WTC11 (cell line): ENCODE data around the gene CYP2F1. TPM values are rescaled to one million over a fixed set of nuclear protein-coding genes. Genes with fewer than 3 reads are reported as not detected.
"Not testable (repeated sequence)": the region's sequence is repeated elsewhere in the genome, so short reads cannot be mapped to it uniquely, and the experiment has no call there.

Experiments
- ATAC-seq: fragments of 200-7000 bp; cut with Tn5 transposase; 2 replicates; pipeline ENCODE4 v1.10.0; 2021; ENCODE audit warnings: mild to moderate bottlenecking, moderate library complexity
- CTCF ChIA-PET: fragments of 300-600 bp; sonication (Branson Sonifier 250); formaldehyde crosslinking; loops from one replicate; lab custom pipeline; 2021; ENCODE audit warnings: antibody characterized with exemption; lab: Charles Lee
- POLR2A ChIA-PET: fragments of 350-600 bp; sonication (Branson Sonifier 250); formaldehyde crosslinking; loops from one replicate; lab custom pipeline; 2021; ENCODE audit warnings: antibody characterized with exemption; lab: Charles Lee
- DNase-seq: peaks from one replicate; pipeline ENCODE4 v3.0.0; 2021; ENCODE audit warnings: low spot score
- H3K27ac Mint-ChIP-seq: 2 replicates; pipeline ENCODE4 v1.8.0; 2021; ENCODE audit warnings: mixed read lengths
- H3K27me3 Mint-ChIP-seq: 2 replicates; pipeline ENCODE4 v1.8.0; 2021; ENCODE audit warnings: low read depth, mild to moderate bottlenecking, moderate library complexity, mixed read lengths
- H3K36me3 Mint-ChIP-seq: 2 replicates; pipeline ENCODE4 v1.8.0; 2021; ENCODE audit warnings: mixed read lengths
- H3K4me1 Mint-ChIP-seq: 2 replicates; pipeline ENCODE4 v1.8.0; 2022; ENCODE audit warnings: mixed read lengths
- H3K4me3 Mint-ChIP-seq: 2 replicates; pipeline ENCODE4 v1.8.0; 2021; ENCODE audit warnings: mild to moderate bottlenecking, moderate library complexity, mixed read lengths
- H3K9me3 Mint-ChIP-seq: 2 replicates; pipeline ENCODE4 v1.8.0; 2021; ENCODE audit warnings: mixed read lengths
- GRHL2 ChIP-seq: fragments of 250-450 bp; sonication (Bioruptor Pico); IDR thresholded peaks from 2 replicates; pipeline ENCODE4 v1.8.0; 2022; ENCODE audit warnings: mild to moderate bottlenecking, moderate library complexity; ENCODE audit not compliant: insufficient replicate concordance, severe bottlenecking
- GTF2I ChIP-seq: fragments of 250-450 bp; sonication (Bioruptor Pico); conservative IDR thresholded peaks from 2 replicates; pipeline ENCODE4 v1.4.0; 2021; ENCODE audit warnings: mild to moderate bottlenecking
- IRF2 ChIP-seq: sonication (generic); formaldehyde crosslinking; IDR thresholded peaks from 2 replicates; pipeline ENCODE4 v1.8.0; 2022; ENCODE audit warnings: low read depth, missing genetic modification reagents, borderline replicate concordance
- JAZF1 ChIP-seq: fragments of 250-450 bp; sonication (Bioruptor Pico); IDR thresholded peaks from 2 replicates; pipeline ENCODE4 v1.9.0; 2021; ENCODE audit warnings: moderate library complexity, mild to moderate bottlenecking, inconsistent platforms
- NFE2L1 ChIP-seq: sonication (generic); formaldehyde crosslinking; IDR thresholded peaks from 2 replicates; pipeline ENCODE4 v1.8.1; 2023; ENCODE audit warnings: missing genetic modification reagents
- NR2C2 ChIP-seq: sonication (generic); formaldehyde crosslinking; IDR thresholded peaks from 2 replicates; pipeline ENCODE4 v1.8.0; 2022; ENCODE audit warnings: mild to moderate bottlenecking, missing genetic modification reagents
- SMAD3 ChIP-seq: sonication (generic); formaldehyde crosslinking; IDR thresholded peaks from 2 replicates; pipeline ENCODE4 v1.8.0; 2022; ENCODE audit warnings: missing genetic modification reagents, mild to moderate bottlenecking, borderline replicate concordance
- TEAD4 ChIP-seq: sonication (generic); formaldehyde crosslinking; IDR thresholded peaks from 2 replicates; pipeline ENCODE4 v1.8.0; 2022; ENCODE audit warnings: mild to moderate bottlenecking, missing genetic modification reagents
- ZNF121 ChIP-seq: sonication (generic); formaldehyde crosslinking; IDR thresholded peaks from 2 replicates; pipeline ENCODE4 v1.8.0; 2023; ENCODE audit warnings: missing genetic modification reagents
- ZNF317 ChIP-seq: sonication (generic); formaldehyde crosslinking; IDR thresholded peaks from 2 replicates; pipeline ENCODE4 v1.8.1; 2023; ENCODE audit warnings: low read depth, mild to moderate bottlenecking, moderate library complexity, missing genetic modification reagents, borderline replicate concordance
- ZNF396 ChIP-seq: fragments of 250-450 bp; sonication (Bioruptor Pico); IDR thresholded peaks from 2 replicates; pipeline ENCODE4 v1.8.0; 2021; ENCODE audit warnings: mild to moderate bottlenecking, moderate library complexity, borderline replicate concordance
- ZNF671 ChIP-seq: fragments of 250-450 bp; sonication (Bioruptor Pico); IDR thresholded peaks from 2 replicates; pipeline ENCODE4 v1.8.0; 2021; ENCODE audit warnings: mild to moderate bottlenecking
- total RNA-seq: library from RNA; stranded (reverse); gene quantifications from 3 replicates; pipeline ENCODE4 v1.2.3, GENCODE V29; 2021
- TF ChIP-seq, protein P1 (sequence below): fragments of 250-450 bp; sonication (Bioruptor Pico); IDR thresholded peaks from 2 replicates; pipeline ENCODE4 v2.1.2; 2022; ENCODE audit warnings: mild to moderate bottlenecking, moderate library complexity
- TF ChIP-seq, protein P2 (sequence below): sonication (generic); formaldehyde crosslinking; IDR thresholded peaks from 2 replicates; pipeline ENCODE4 v1.8.1; 2023; ENCODE audit warnings: mild to moderate bottlenecking, missing genetic modification reagents
- TF ChIP-seq, protein P3 (sequence below): sonication (generic); formaldehyde crosslinking; IDR thresholded peaks from 2 replicates; pipeline ENCODE4 v1.8.0; 2023; ENCODE audit warnings: missing genetic modification reagents
- TF ChIP-seq, protein P4 (sequence below): fragments of 250-450 bp; sonication (Bioruptor Pico); conservative IDR thresholded peaks from 2 replicates; pipeline ENCODE4 v1.9.0; 2021; ENCODE audit warnings: mild to moderate bottlenecking
- TF ChIP-seq, protein P5 (sequence below): fragments of 250-450 bp; sonication (Bioruptor Pico); IDR thresholded peaks from 2 replicates; pipeline ENCODE4 v1.8.0; 2021; ENCODE audit warnings: mild to moderate bottlenecking
- TF ChIP-seq, protein P6 (sequence below): sonication (generic); formaldehyde crosslinking; IDR thresholded peaks from 2 replicates; pipeline ENCODE4 v1.8.0; 2022; ENCODE audit warnings: mild to moderate bottlenecking, missing genetic modification reagents
- TF ChIP-seq, protein P7 (sequence below): sonication (generic); formaldehyde crosslinking; IDR thresholded peaks from 2 replicates; pipeline ENCODE4 v1.8.1; 2022; ENCODE audit warnings: mild to moderate bottlenecking, missing genetic modification reagents, moderate library complexity, borderline replicate concordance
- TF ChIP-seq, protein P8 (sequence below): fragments of 250-450 bp; sonication (Bioruptor Pico); IDR thresholded peaks from 2 replicates; pipeline ENCODE4 v1.9.0; 2021; ENCODE audit warnings: moderate library complexity, mild to moderate bottlenecking, inconsistent platforms, borderline replicate concordance

CYP2F1 gene
- total RNA-seq, 1 experiment from 2014 or later, result 0.24 TPM

DNA sequence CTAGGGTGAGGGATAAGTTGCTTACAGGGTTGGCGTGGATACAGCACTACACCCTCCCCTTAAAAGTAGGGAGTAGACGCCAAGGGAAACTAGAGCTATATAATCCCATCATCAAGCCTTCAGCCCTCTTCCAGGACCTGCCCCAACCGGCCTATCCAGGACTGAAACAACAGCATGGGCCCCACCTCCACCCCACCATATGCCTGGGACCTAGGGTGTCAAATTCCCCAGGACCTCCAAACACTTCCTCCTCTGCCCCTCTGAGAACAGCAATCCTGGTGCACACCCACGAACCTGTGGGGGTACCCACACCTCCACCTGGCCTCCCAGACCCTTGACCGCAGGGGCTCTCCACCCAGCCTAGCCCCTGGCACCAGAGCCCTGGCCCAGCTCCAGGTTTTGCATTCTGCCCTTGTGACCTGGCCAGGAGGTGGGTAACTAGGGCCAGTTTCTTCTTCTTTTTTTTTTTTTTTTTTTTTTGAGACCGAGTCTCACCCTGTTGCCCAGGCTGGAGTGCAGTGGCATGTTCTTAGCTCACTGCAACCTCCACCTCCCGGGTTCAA is 1.4 kb upstream of the CYP2F1 start (continued):
- TF ChIP-seq, protein P1, sequence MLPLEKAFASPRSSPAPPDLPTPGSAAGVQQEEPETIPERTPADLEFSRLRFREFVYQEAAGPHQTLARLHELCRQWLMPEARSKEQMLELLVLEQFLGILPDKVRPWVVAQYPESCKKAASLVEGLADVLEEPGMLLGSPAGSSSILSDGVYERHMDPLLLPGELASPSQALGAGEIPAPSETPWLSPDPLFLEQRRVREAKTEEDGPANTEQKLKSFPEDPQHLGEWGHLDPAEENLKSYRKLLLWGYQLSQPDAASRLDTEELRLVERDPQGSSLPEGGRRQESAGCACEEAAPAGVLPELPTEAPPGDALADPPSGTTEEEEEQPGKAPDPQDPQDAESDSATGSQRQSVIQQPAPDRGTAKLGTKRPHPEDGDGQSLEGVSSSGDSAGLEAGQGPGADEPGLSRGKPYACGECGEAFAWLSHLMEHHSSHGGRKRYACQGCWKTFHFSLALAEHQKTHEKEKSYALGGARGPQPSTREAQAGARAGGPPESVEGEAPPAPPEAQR (CRISPR knock-in tag), result no peak
- TF ChIP-seq NR2C2 (CRISPR knock-in tag) (no peak), GRHL2 (CRISPR knock-in tag) (no peak), IRF2 (CRISPR knock-in tag) (no peak)
- TF ChIP-seq, all 79 proteins: peak for 0

DNA sequence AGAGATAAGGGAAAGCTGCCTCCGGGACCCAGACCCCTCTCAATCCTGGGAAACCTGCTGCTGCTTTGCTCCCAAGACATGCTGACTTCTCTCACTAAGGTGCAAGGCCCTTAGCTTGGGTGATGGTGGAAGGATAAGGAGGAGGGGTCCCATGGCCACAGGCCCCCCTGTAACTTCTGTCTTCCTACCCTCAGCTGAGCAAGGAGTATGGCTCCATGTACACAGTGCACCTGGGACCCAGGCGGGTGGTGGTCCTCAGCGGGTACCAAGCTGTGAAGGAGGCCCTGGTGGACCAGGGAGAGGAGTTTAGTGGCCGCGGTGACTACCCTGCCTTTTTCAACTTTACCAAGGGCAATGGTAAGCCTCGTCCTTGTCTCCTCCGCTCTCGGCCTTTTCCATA is 2.0 kb downstream of the CYP2F1 start:
- DNase-seq (no peak), ATAC-seq (no peak)
- Mint-ChIP-seq H3K4me3 (no peak overlapping the region), H3K27me3 (peaks cover 16% of the 10 kb centered on the region), H3K9me3 (peaks cover 29% of the 10 kb centered on the region), H3K36me3 (peaks cover 13% of the 10 kb centered on the region), H3K4me1 (no peaks in the 10 kb centered on the region), H3K27ac (no peak overlapping the region)
- CTCF ChIA-PET, result interaction anchor here (0.6 to 3.0 kb wide), 2 partner anchors 10 to 26 kb away, joined by 5 to 8 read pairs; no protein-coding TSS in a partner anchor
- TF ChIP-seq NR2C2 (CRISPR knock-in tag) (no peak), GRHL2 (CRISPR knock-in tag) (no peak), ZNF121 (CRISPR knock-in tag) (no peak), ZNF396 (no peak), GTF2I (no peak), ZNF671 (CRISPR knock-in tag) (no peak), ZNF317 (CRISPR knock-in tag) (no peak), SMAD3 (CRISPR knock-in tag) (no peak), IRF2 (CRISPR knock-in tag) (no peak), NFE2L1 (CRISPR knock-in tag) (no peak), JAZF1 (CRISPR knock-in tag) (no peak), TEAD4 (CRISPR knock-in tag) (no peak)
- TF ChIP-seq, protein P2, sequence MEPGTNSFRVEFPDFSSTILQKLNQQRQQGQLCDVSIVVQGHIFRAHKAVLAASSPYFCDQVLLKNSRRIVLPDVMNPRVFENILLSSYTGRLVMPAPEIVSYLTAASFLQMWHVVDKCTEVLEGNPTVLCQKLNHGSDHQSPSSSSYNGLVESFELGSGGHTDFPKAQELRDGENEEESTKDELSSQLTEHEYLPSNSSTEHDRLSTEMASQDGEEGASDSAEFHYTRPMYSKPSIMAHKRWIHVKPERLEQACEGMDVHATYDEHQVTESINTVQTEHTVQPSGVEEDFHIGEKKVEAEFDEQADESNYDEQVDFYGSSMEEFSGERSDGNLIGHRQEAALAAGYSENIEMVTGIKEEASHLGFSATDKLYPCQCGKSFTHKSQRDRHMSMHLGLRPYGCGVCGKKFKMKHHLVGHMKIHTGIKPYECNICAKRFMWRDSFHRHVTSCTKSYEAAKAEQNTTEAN (CRISPR knock-in tag), result no peak
- TF ChIP-seq, protein P3, sequence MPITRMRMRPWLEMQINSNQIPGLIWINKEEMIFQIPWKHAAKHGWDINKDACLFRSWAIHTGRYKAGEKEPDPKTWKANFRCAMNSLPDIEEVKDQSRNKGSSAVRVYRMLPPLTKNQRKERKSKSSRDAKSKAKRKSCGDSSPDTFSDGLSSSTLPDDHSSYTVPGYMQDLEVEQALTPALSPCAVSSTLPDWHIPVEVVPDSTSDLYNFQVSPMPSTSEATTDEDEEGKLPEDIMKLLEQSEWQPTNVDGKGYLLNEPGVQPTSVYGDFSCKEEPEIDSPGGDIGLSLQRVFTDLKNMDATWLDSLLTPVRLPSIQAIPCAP (CRISPR knock-in tag), result no peak
- TF ChIP-seq, protein P4, sequence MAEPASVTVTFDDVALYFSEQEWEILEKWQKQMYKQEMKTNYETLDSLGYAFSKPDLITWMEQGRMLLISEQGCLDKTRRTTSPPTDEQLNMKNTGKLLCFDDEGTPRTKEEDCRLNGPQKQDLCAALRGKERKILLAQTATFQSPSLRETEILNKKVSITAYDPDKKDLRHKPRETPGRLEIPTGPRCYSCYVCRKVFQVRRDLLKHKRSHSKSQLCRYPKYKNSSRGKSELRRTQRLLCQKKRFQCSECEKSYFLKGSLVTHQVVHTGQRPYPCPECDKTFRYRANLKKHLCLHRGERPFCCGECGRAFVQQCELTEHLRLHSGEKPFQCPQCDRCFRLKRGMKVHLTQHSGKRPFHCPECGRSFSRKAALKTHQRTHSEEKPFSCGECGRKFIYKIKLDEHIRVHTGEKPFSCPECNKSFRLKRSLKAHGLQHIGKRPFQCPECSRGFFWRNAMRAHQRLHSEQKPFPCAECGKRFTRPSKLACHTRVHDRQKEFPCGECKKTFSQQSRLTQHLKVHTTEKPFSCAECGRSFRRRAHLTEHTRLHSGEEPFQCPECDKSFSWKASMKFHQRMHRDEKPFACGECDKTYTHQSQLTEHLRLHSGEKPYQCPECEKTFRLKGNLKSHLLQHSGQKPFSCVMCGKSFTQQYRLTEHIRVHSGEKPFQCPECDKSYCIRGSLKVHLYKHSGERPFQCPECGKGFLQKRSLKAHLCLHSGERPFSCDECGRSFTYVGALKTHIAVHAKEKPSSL (CRISPR knock-in tag), result no peak
- TF ChIP-seq, protein P5, sequence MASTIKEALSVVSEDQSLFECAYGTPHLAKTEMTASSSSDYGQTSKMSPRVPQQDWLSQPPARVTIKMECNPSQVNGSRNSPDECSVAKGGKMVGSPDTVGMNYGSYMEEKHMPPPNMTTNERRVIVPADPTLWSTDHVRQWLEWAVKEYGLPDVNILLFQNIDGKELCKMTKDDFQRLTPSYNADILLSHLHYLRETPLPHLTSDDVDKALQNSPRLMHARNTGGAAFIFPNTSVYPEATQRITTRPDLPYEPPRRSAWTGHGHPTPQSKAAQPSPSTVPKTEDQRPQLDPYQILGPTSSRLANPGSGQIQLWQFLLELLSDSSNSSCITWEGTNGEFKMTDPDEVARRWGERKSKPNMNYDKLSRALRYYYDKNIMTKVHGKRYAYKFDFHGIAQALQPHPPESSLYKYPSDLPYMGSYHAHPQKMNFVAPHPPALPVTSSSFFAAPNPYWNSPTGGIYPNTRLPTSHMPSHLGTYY (CRISPR knock-in tag), result no peak
- TF ChIP-seq, protein P6, sequence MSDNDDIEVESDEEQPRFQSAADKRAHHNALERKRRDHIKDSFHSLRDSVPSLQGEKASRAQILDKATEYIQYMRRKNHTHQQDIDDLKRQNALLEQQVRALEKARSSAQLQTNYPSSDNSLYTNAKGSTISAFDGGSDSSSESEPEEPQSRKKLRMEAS, result no peak
- TF ChIP-seq, protein P7, sequence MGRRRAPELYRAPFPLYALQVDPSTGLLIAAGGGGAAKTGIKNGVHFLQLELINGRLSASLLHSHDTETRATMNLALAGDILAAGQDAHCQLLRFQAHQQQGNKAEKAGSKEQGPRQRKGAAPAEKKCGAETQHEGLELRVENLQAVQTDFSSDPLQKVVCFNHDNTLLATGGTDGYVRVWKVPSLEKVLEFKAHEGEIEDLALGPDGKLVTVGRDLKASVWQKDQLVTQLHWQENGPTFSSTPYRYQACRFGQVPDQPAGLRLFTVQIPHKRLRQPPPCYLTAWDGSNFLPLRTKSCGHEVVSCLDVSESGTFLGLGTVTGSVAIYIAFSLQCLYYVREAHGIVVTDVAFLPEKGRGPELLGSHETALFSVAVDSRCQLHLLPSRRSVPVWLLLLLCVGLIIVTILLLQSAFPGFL, result no peak
- TF ChIP-seq, protein P8, sequence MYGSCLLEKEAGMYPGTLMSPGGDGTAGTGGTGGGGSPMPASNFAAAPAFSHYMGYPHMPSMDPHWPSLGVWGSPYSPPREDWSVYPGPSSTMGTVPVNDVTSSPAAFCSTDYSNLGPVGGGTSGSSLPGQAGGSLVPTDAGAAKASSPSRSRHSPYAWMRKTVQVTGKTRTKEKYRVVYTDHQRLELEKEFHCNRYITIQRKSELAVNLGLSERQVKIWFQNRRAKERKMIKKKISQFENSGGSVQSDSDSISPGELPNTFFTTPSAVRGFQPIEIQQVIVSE, result no peak
- POLR2A ChIA-PET, result no interaction called here

DNA sequence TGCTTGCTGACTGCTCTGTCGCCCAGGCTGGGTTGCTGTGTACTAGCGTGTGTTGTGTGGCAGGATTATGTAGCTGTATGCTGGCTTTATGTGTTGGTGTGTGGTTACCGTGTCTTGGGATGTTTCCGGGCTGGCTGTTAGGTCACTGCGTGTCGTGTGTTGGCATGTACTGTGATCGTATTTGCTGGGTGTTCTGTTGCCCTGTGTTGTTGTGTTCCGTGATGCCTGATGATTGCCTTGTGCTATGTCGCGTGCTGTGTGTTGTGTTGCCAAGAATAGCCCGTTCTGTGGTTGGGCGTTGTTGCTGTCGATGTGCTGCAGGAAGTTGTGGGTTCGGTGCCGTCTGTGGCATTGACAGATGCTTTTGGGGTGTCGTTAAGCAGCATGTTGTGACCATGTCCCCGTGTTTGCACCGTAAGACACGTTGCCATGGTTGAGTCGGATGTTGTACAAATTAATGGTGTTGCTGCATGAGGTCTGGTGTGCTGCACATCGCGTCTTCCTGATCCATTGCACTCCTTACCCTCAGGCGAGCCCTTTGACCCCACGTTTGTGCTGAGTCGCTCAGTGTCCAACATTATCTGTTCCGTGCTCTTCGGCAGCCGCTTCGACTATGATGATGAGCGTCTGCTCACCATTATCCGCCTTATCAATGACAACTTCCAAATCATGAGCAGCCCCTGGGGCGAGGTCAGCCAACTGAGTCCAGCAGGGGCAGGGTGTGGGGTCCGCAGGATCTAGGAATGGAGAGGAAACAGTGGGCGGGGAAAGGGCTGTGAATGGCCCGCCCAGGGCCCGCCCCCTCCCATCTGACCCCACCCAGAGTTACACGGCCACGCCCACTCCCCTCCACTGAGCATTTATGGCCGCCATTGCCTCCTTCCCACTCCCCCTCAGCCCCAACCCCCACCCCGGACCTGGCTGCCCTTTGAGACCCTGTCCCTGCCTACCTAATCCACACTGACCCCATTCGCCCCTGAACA is 7.0 kb downstream of the CYP2F1 start:
- DNase-seq, POLR2A ChIA-PET, H3K36me3 Mint-ChIP-seq, H3K9me3 Mint-ChIP-seq, H3K27me3 Mint-ChIP-seq, H3K4me3 Mint-ChIP-seq, H3K27ac Mint-ChIP-seq, H3K4me1 Mint-ChIP-seq: not testable (repeated sequence)
- CTCF ChIA-PET, result interaction anchor here (1.3 kb wide), 1 partner anchor 83 kb away, joined by 3 read pairs; no protein-coding TSS in a partner anchor
- ATAC-seq, result peak; percentile 73
